Stimulated activated CD4-positive, alpha-beta T cell treated with anti-CD3 and anti-CD28 coated beads, TNF-alpha, amount 100 ng/mL, for 1 hour (primary cell): Measurements from ENCODE around the gene MRPL27.
"Not testable (repeated sequence)": the region's sequence is repeated elsewhere in the genome, so short reads cannot be mapped to it uniquely, and the experiment has no call there.

Source experiments
- DNase-seq, 3 donors: peaks; one replicate each; pipeline ENCODE4 v3.0.0-alpha.2; 2020; ENCODE audit warnings: low read depth in 3 of 3, low spot score in 1 of 3

MRPL27 gene

GRCh38 chr17:50347117-50347893 lies 25.7 kb downstream of the MRPL27 start:
- DNase-seq = no peak

DNA sequence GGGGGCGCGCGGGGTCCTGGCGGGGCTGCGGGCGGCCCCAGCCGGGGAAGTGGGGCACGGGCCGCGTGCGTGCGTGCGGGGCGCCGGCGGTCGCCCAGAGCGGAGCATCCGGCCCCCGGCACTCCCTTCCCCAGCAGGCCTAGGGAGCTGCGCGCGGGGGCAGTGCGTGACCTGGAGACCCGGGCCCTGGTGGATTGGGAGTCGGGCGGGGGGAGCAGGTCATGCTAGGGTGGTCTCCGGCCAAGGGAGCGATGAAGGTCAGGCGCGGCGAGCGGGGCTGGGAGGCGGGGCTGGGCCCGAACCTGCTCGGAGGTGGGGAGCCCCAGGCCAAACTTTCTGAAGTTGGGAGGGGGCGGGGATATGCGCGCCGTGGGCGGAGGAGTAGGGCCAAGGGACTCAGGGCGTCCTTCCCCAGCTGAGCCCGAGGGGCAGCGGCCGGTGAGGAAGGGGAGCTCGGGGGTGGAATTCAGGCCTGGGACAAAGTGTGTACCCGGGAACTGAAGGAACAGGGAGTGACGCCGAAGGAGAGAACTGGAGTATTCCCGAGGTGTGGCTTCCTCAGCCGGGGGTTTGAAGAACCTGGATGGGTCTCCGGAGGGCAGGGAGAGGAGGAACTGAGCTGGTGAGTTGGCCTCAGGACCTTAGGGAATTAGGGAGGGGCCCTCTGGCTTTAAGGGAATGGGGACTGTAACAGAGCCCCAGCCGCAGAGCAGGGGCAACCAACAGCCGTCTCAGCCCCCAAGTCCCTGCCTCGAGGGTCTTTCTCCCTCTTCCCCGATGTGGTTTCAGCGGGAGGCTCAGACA lies 26.5 kb downstream of the MRPL27 start:
- peak in 1 of 3 donors; percentile 38 for DNase-seq

DNA sequence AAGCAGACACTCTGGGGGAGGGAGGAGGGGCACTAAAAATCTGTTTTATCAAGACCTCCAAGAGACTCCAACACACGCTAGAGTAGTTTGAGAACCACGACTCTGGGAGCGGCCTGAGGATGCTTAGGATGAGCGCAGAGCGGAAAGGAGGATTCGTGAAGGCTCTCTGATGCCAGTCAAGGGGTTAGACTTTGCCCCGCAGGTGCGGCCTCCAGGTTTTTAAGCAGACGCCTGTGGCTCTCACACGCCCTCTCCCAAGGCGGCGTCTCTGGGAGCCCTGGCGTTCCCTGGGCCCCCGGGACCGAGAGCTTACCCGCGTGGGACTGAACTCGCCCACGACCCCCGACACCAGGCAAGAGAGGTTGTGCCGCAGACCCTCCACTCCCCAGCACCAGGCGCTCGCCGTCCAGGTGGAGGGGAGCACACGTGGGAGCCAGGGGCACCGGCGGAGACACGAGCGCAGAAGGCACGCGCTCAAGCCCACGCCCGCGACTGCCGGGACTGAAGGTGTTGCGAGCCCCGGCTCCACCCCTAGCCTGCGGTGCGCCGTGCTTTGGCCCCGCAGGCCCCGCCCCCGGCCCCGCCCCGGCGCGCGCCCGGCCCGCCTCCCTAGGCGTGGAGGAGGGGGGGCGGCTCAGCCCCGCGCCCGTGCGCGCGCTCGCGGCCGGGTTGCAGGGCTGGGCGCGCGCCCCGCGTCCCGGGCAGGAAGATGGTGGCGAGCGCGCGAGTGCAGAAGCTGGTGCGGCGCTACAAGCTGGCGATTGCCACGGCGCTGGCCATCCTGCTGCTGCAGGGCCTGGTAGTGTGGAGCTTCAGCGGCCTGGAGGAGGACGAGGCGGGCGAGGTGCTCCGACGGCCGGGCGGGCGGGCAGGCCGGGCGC lies 27.3 kb downstream of the MRPL27 start, which contains the start of gene XYLT2:
Gene XYLT2 (plus strand): TSS at position 695 of the 881 bp plus-strand sequence. CDS start 15 bp downstream, at position 710.
- peak; percentile 80 to 91 (median 85) for DNase-seq

GRCh38 chr17:50344731-50345365 lies 28.1 kb downstream of the MRPL27 start:
- no peak for DNase-seq

- no peak for DNase-seq
Measured at GRCh38 chr17:50339381-50339780, 33.6 kb downstream of the MRPL27 start.

DNA sequence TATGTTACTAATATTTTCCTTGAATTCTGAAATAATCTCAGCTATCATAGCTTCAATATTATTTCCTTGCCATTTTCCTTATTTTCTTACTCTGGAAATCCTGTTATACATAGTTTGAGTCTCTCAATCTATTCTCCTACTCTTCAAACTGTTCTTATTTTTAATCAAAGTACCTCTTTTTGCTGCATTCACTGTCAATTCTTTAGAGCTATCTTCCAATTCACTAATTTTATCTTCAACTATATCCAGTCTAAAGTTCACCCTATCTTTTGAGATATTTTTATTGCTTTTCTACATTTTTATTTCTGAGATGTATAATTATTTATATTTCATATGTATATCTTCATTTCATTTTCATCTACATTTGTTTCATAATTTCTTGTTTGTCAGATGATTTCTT lies 34.3 kb downstream of the MRPL27 start:
- no peak for DNase-seq

DNA sequence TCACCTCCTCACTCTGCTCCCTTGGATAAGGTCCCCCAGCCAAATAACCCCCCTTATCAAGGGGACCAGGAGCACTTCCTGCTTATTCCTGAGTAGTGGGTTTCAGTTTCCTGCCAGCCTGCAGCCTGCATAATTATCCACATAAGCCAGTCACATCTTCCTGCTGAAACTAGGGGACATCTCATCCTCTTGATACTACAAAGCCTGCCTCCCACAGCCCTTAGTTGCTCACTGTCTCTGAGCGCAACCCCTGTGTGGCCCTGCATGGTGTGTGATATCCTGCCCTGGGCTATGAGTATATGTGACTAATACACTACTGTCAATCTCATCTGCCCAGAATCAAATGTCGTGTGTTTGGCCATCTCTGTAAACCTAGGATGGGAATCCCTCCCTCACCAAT lies 35.0 kb downstream of the MRPL27 start:
- no peak for DNase-seq

GRCh38 chr17:50333291-50334057 lies 39.5 kb downstream of the MRPL27 start:
- DNase-seq = not testable (repeated sequence)

GRCh38 chr17:50332196-50332595 lies 40.8 kb downstream of the MRPL27 start:
- DNase-seq = no peak

DNA sequence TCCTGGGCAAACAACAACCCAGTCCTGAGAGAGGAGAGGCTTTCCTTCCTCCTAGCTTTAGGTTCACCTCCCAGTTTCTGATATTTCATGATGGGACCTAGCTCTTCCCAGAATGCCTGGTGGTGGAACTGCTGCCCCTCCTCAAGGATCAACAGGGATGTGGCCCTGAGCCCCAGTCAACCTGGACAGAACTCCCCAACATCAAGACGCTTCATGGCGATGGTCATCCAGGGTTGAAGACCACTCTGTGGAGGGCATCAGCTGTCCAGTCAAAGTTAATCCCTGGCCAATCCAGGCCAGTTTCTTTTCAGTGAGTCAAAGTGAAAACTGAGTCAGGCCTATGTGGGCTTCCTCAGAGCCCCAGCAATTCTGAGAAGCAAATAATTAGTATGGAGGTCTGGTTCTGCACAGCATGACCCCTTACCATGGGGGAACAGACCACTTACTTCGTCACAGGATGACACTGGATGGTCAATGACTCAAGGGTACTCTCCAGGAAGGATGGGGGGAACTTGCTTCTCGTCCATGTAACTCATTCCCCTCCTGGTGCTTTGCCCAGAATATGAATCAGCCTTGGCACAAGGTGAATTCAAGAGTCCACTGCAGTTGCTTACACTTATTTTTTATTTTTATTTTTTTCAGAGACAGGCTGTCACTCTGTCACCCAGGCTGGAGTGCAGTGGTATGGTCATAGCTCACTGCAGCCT lies 41.7 kb downstream of the MRPL27 start:
- DNase-seq = no peak

DNA sequence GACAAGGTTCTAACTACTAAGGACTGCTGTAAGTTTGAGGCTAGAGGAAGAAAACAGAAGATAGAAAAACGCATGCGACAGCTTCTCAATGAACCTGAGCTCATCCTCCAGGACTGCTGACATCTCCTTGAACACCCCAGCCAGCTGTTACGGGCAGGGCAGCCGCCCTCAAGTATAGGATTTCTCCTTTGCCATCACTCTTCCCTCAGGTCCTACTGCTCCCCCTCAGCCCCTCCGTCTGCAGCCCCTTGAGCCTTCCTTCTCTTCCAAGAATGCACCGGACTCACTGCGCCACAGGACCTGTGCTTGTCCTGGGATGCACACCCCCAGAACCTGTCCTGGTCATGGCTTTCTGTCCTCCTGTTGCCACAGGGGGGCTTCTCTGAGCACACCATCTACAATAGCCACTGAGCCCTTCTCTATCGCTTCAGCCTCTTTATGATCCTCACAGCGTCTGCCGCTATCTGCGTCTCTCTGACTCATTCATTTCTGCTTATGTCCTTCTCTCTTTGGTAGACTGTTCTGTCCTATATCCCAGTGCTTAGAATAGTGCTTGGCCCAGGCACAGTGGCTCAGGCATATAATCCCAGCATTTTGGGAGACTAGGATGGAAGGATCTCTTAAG lies 42.7 kb downstream of the MRPL27 start:
- DNase-seq = no peak

DNA sequence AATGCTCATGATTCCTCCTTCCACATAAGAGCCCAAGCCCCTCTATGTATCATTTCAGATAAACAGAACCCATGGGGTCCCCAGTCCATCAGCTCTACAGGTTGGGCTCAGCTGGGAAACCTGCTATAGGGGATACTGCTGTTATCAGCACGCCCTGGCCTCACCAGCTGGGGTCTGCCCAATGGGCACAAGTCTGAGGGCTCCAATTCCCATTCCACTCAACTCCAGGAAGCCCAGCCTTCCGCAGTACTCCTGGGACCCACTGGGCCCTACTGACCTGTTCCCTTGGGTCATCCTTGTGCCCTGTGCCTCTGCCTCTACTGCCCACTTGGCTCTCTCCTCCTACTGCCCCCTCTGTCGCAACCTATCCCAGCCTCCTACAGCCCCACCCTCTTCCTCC lies 43.3 kb downstream of the MRPL27 start:
- no peak for DNase-seq

DNA sequence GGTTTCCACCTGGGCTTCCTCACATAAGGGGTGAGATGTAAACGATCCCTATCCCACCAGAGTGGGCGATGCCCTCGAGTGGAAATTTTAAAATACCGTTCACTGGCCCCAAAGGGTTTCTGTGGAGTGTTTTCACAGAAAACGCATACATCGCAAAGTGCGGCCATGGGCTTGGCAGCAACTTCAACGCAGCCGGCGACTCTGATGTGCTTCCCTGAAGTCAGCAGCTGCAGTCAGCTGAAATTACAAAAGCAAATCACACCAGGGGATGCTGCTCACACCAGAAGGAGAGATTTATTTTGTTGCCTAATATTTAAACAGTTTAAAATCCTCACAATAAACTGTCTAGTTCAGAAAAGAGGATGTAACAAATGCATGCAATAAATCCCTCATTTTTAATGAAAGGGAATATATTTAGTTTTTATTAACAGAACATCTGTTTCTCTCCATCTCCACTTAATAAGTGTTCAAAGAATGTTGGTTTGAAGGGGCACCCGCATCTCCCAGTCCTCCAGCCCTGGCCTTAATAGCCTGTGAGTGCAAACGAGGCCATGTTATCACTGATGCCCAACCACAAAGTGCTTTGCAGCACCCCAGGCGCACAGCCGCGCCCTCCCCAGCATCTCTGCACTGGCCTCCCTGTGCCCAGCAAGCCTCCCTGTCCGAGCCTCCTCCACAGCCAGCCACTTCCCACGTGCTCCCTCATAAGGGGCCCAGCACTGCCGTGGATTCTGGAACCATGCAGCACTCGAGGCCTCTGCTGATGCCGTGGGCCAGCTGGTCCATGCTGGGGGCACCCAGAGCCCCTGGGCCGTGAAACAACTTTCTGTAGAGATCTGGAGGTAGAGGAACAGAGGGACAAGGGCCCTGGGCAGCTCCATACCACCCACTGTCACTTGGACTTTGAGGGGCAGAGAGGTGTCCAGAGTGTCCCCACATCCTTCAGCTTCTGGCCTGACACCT lies 44.3 kb downstream of the MRPL27 start:
- DNase-seq = no peak

DNA sequence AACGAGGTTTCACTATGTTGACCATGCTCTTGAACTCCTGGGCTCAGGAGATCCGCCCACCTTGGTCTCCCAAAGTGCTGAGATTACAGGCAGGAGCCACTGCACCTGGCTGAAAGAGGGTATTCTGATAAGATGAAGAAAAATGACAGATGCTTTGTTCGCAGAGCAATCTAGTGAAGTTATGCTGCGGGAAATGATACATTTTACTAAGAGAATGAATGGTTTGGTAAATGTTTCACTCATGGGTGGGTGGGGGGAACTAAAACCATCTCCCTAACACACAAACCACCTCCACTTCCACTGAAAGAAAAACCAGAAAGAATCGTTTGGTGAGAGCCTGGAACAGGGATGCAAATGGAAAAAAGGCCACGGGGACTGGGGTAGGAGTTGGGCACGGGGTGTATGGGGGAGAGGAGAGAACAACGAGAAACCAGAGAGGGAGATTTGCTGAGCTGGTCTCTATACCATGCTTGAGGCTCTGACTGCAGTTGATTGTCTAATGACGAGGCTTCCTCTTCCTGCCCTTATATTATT lies 46.1 kb downstream of the MRPL27 start:
- no peak for DNase-seq

DNA sequence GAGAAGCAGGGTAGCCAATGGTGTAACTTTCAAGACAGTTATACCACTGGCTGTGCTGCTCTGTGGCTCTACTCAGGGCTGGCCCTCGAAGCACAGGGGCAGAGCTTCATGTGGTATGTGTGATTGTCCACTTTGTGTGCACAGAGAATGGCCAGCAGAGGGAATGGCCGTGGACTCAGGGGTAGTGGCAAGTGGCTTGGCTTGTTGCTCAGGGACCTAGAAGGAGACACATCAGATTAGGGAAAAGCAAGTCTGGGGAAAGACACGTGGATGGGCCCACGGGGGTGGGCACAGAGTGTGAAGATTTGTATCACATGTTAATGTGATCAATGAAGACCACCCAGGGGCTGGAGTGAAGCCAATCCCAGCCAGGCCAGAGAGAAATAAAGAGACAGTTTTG lies 47.1 kb downstream of the MRPL27 start:
- DNase-seq = no peak

DNA sequence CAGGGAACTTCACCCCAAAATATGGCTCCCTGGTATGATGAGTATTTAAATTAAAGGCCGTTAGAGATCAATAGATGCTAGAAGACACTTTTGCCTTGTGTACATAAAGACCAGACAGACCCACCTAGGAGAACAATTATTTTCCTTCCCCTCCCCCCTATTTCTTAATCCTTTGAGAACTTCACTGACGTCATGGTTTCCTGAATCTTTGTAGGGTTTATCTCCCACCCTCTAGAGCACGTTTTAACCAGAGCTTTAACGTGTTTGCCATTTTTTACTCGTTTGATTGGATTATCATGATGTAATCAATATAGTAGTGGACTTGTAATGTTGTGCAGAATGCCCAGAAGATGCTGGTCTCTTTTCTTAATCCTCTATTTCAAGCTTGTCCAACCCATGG lies 49.9 kb downstream of the MRPL27 start:
- no peak for DNase-seq

DNA sequence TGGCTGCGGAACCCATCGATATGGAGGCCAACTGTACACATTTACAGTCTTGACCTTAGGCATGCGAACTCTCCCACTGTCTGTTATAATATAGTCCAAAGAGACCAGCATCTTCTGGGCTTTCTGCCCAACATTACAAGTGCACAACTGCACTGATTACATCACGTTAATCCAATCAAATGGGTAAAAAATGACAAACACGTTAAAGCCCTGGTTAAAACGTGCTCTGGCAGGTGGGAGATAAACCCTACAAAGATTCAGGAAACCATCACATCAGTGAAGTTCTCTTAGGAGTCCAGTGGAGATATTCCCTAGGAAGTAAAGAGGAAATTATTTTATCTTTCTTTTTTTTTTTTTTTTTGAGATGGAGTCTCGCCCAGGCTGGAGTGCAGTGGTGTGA lies 50.7 kb downstream of the MRPL27 start:
- DNase-seq = no peak
